H1 (cell line): ENCODE measurements around the gene GNG7. TPM values are rescaled to one million over a fixed set of nuclear protein-coding genes. Genes with fewer than 3 reads are reported as not detected.

ENCODE experiments used
- EZH2 ChIP-seq: fragments of 200-600 bp; sonication (generic); IDR thresholded peaks from 2 replicates; pipeline ENCODE4 v1.7.1; 2012; ENCODE audit warnings: low read depth, mild to moderate bottlenecking, moderate library complexity, low read length, inconsistent platforms; ENCODE audit not compliant: severe bottlenecking
- KDM1A ChIP-seq: fragments of 200-600, 300-600 bp; sonication (generic); IDR thresholded peaks from 2 replicates; pipeline ENCODE4 v1.7.1; 2016; ENCODE audit warnings: mild to moderate bottlenecking, low read length, borderline replicate concordance
- RFX5 ChIP-seq: IDR thresholded peaks from 2 replicates; pipeline ENCODE4 v1.6.1; 2011; ENCODE audit warnings: low read depth, low read length, improper control_type of control experiment, borderline replicate concordance
- polyA plus RNA-seq, 7 experiments: library from polyadenylated mRNA; depleted of rRNA in 3 of 7; stranded (reverse) in 5 of 7; unstranded in 2 of 7; fragments of >200 nt in 5 of 7; fragments of 200-250 nt in 2 of 7; gene quantifications; 1 replicate in 5 of 7; 2 replicates in 1 of 7; 4 replicates in 1 of 7; pipeline versions ENCODE4 v1.2.1 to v1.2.3, GENCODE V29; 2011 to 2013; ENCODE audit warnings: missing spikeins in 2 of 7, mixed read lengths in 2 of 7
- total RNA-seq: library from RNA; stranded (reverse); fragmentation: NEBNext Ultra II Directional; extraction: Animal tissue kit (Norgen Biotek cat#: 25700); gene quantifications from 2 replicates; pipeline ENCODE4 v1.2.1, GENCODE V29; 2021
- TF ChIP-seq, protein P1 (sequence below): fragments of 300-600 bp; sonication (generic); IDR thresholded peaks from 2 replicates; pipeline ENCODE4 v1.7.1; 2012; ENCODE audit warnings: low read length, moderate library complexity, mild to moderate bottlenecking, inconsistent platforms; ENCODE audit not compliant: insufficient replicate concordance
- TF ChIP-seq, protein P2 (sequence below): IDR thresholded peaks from 2 replicates; pipeline ENCODE4 v1.6.1; 2012; ENCODE audit warnings: inconsistent platforms
- TF ChIP-seq, protein P3 (sequence below): IDR thresholded peaks from 2 replicates; pipeline ENCODE4 v1.6.1; 2011; ENCODE audit warnings: low read depth, mild to moderate bottlenecking, low read length; ENCODE audit not compliant: insufficient read depth

Gene GNG7
- total and polyA plus RNA-seq, 2 of the 8 experiments (the other 6 are each of a cell fraction or from before 2014, with no cell fraction given): 2.8 to 7.8 TPM

DNA sequence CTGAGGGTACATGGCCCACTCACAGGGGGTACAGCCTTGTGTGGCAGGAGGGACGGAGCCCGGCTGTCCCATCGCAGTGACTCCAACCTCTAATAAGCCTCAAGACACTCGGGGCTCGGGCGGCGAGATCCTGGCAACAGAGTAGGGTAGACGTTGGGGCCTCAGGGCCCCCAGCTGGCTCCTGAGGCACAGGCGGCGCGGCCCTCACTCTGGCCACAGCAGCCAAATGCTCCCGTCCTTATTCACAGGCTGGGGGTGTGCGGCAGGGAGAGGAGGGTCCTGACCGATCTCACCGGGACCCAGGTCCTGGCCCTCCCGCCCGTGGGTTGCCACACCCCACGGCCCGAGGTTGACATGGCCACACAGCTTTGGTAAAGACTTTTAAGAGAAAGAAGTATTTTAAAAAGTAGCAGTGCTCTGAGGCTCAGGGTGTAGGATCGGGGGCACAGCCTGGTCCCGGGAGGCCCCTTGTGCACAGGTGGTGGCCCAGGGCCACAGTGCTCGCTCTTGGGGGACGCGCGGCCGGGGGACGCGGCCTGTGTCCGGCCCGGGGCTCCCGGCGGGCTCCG, 29.7 kb upstream of the GNG7 start (continued):
- TF ChIP-seq, protein P1, sequence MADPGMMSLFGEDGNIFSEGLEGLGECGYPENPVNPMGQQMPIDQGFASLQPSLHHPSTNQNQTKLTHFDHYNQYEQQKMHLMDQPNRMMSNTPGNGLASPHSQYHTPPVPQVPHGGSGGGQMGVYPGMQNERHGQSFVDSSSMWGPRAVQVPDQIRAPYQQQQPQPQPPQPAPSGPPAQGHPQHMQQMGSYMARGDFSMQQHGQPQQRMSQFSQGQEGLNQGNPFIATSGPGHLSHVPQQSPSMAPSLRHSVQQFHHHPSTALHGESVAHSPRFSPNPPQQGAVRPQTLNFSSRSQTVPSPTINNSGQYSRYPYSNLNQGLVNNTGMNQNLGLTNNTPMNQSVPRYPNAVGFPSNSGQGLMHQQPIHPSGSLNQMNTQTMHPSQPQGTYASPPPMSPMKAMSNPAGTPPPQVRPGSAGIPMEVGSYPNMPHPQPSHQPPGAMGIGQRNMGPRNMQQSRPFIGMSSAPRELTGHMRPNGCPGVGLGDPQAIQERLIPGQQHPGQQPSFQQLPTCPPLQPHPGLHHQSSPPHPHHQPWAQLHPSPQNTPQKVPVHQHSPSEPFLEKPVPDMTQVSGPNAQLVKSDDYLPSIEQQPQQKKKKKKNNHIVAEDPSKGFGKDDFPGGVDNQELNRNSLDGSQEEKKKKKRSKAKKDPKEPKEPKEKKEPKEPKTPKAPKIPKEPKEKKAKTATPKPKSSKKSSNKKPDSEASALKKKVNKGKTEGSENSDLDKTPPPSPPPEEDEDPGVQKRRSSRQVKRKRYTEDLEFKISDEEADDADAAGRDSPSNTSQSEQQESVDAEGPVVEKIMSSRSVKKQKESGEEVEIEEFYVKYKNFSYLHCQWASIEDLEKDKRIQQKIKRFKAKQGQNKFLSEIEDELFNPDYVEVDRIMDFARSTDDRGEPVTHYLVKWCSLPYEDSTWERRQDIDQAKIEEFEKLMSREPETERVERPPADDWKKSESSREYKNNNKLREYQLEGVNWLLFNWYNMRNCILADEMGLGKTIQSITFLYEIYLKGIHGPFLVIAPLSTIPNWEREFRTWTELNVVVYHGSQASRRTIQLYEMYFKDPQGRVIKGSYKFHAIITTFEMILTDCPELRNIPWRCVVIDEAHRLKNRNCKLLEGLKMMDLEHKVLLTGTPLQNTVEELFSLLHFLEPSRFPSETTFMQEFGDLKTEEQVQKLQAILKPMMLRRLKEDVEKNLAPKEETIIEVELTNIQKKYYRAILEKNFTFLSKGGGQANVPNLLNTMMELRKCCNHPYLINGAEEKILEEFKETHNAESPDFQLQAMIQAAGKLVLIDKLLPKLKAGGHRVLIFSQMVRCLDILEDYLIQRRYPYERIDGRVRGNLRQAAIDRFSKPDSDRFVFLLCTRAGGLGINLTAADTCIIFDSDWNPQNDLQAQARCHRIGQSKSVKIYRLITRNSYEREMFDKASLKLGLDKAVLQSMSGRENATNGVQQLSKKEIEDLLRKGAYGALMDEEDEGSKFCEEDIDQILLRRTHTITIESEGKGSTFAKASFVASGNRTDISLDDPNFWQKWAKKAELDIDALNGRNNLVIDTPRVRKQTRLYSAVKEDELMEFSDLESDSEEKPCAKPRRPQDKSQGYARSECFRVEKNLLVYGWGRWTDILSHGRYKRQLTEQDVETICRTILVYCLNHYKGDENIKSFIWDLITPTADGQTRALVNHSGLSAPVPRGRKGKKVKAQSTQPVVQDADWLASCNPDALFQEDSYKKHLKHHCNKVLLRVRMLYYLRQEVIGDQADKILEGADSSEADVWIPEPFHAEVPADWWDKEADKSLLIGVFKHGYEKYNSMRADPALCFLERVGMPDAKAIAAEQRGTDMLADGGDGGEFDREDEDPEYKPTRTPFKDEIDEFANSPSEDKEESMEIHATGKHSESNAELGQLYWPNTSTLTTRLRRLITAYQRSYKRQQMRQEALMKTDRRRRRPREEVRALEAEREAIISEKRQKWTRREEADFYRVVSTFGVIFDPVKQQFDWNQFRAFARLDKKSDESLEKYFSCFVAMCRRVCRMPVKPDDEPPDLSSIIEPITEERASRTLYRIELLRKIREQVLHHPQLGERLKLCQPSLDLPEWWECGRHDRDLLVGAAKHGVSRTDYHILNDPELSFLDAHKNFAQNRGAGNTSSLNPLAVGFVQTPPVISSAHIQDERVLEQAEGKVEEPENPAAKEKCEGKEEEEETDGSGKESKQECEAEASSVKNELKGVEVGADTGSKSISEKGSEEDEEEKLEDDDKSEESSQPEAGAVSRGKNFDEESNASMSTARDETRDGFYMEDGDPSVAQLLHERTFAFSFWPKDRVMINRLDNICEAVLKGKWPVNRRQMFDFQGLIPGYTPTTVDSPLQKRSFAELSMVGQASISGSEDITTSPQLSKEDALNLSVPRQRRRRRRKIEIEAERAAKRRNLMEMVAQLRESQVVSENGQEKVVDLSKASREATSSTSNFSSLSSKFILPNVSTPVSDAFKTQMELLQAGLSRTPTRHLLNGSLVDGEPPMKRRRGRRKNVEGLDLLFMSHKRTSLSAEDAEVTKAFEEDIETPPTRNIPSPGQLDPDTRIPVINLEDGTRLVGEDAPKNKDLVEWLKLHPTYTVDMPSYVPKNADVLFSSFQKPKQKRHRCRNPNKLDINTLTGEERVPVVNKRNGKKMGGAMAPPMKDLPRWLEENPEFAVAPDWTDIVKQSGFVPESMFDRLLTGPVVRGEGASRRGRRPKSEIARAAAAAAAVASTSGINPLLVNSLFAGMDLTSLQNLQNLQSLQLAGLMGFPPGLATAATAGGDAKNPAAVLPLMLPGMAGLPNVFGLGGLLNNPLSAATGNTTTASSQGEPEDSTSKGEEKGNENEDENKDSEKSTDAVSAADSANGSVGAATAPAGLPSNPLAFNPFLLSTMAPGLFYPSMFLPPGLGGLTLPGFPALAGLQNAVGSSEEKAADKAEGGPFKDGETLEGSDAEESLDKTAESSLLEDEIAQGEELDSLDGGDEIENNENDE: no peak
- TF ChIP-seq, protein P2, sequence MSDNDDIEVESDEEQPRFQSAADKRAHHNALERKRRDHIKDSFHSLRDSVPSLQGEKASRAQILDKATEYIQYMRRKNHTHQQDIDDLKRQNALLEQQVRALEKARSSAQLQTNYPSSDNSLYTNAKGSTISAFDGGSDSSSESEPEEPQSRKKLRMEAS: no peak
- TF ChIP-seq EZH2: no peak
- TF ChIP-seq RFX5: no peak
- no peak for TF ChIP-seq KDM1A
- TF ChIP-seq, protein P3, sequence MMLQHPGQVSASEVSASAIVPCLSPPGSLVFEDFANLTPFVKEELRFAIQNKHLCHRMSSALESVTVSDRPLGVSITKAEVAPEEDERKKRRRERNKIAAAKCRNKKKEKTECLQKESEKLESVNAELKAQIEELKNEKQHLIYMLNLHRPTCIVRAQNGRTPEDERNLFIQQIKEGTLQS: no peak
